GM12892 (cell line): ENCODE results near the gene ZNF160.

Source experiments
- POLR2A ChIP-seq: IDR thresholded peaks from 2 replicates; pipeline ENCODE4 v1.6.1; 2011; ENCODE audit warnings: low read depth, low read length, control low read depth
- POLR2AphosphoS5 ChIP-seq: IDR thresholded peaks from 2 replicates; pipeline ENCODE4 v1.6.1; 2011; ENCODE audit warnings: low read depth, low read length, control low read depth
- TAF1 ChIP-seq: IDR thresholded peaks from 2 replicates; pipeline ENCODE4 v1.6.1; 2011; ENCODE audit warnings: low read depth, mild to moderate bottlenecking, control low read depth, low read length, borderline replicate concordance

DNA sequence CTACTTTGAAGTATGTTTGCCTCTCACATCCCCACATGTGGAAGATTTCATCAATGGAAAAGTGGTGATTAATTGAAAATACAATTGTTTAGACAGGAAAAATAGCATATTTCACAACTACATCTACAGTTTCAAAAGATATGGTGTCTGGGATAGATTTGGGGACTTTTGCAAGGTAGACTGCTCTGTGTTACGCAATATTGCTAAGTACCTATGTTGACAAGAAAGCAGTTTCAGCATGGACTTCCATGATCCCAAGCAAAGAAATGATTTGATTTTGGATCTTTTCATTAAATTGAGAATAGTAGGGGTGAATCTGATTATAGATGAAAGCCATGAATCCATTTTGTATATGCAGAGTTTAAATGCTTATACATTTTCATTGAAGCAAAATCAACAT lies 10.5 kb downstream of the ZNF160 start:
- TF ChIP-seq POLR2A (no peak), TAF1 (no peak), POLR2AphosphoS5 (no peak)
